B cell (primary cell): ENCODE results near the gene SORL1. TPM values are rescaled to one million over a fixed set of nuclear protein-coding genes. Genes with fewer than 3 reads are reported as not detected.

Experiments
- ATAC-seq: fragments of 200-7000 bp; cut with Tn5 transposase; one replicate; pipeline ENCODE4 v1.10.0; 2021; ENCODE audit warnings: low read depth, mild to moderate bottlenecking, moderate number of reproducible peaks, moderate library complexity
- CTCF ChIA-PET: fragments of 350-600 bp; sonication (Branson Sonifier 250); formaldehyde crosslinking; loops from one replicate; lab custom pipeline; 2021; ENCODE audit warnings: antibody characterized with exemption, inconsistent platforms; lab: Charles Lee
- POLR2A ChIA-PET: fragments of 350-600 bp; sonication (Branson Sonifier 250); formaldehyde crosslinking; loops from one replicate; lab custom pipeline; 2021; ENCODE audit warnings: antibody characterized with exemption; lab: Charles Lee
- DNase-seq: peaks from one replicate; pipeline ENCODE4 v3.0.0; 2013
- H2AFZ ChIP-seq: 2 replicates; pipeline ENCODE4 v1.6.1; 2012; ENCODE audit warnings: mild to moderate bottlenecking, low read depth, low read length; ENCODE audit not compliant: insufficient read depth, poor library complexity, severe bottlenecking
- H3K27ac ChIP-seq, 2 donors: 1 replicate in 1 of 2; 2 replicates in 1 of 2; pipeline ENCODE4 v1.5.1; 2012 to 2013; ENCODE audit warnings: low read length in 2 of 2, mild to moderate bottlenecking in 2 of 2, moderate library complexity in 1 of 2
- H3K27me3 ChIP-seq, 4 experiments: fragments of 200-600 bp in 1 of 4; sonication (generic) in 1 of 4; replicated peaks in 1 of 4; 1 replicate in 2 of 4; 2 replicates in 2 of 4; pipeline versions ENCODE4 v1.6.1 to v1.7.0; 2013 to 2016; ENCODE audit warnings: low read length in 3 of 4, mild to moderate bottlenecking in 2 of 4, mixed read lengths in 1 of 4, moderate library complexity in 1 of 4; ENCODE audit not compliant: insufficient read depth in 4 of 4, control insufficient read depth in 3 of 4; ENCODE audit errors: control extremely low read depth in 1 of 4
- H3K36me3 ChIP-seq, 2 experiments: replicated peaks in 1 of 2; 1 replicate in 1 of 2; 2 replicates in 1 of 2; pipeline versions ENCODE4 v1.6.1 to v1.7.1; 2013; ENCODE audit warnings: low read length in 1 of 2; ENCODE audit not compliant: insufficient read depth in 2 of 2, control insufficient read depth in 1 of 2; ENCODE audit errors: control extremely low read depth in 1 of 2, extremely low read depth in 1 of 2
- H3K4me1 ChIP-seq, 2 donors: fragments of 200-600 bp in 1 of 2; sonication (generic) in 1 of 2; 1 replicate in 1 of 2; 2 replicates in 1 of 2; pipeline versions ENCODE4 v1.5.1 to v1.6.1; 2013 to 2017; ENCODE audit warnings: low read length in 2 of 2; ENCODE audit not compliant: control insufficient read depth in 2 of 2, insufficient read depth in 2 of 2
- H3K4me2 ChIP-seq: replicated peaks from 2 replicates; pipeline ENCODE3; 2012; ENCODE audit warnings: mild to moderate bottlenecking, low read depth, low read length; ENCODE audit not compliant: poor library complexity, severe bottlenecking
- H3K4me3 ChIP-seq, 5 experiments: fragments of 200-600 bp in 1 of 5; sonication (generic) in 1 of 5; 1 replicate in 3 of 5; 2 replicates in 2 of 5; pipeline versions ENCODE4 v1.5.1 to v1.7.0; 2011 to 2016; ENCODE audit warnings: low read length in 4 of 5, mild to moderate bottlenecking in 4 of 5, low read depth in 2 of 5, control low read depth in 1 of 5, moderate library complexity in 1 of 5; ENCODE audit not compliant: insufficient read depth in 1 of 5; ENCODE audit errors: control extremely low read depth in 1 of 5, extremely low read depth in 1 of 5
- H3K79me2 ChIP-seq: fragments of 200-600 bp; sonication (generic); one replicate; pipeline ENCODE4 v1.6.0; 2016; ENCODE audit warnings: low read length; ENCODE audit not compliant: control insufficient read depth, insufficient read depth
- H3K9ac ChIP-seq: fragments of 200-600 bp; sonication (generic); 2 replicates; pipeline ENCODE4 v1.6.1; 2017; ENCODE audit warnings: mild to moderate bottlenecking, low read length, moderate library complexity
- H3K9me3 ChIP-seq, 3 donors: one replicate each; pipeline versions ENCODE4 v1.6.1 to v1.7.1; 2013; ENCODE audit warnings: low read length in 2 of 3; ENCODE audit not compliant: control insufficient read depth in 2 of 3, insufficient read depth in 1 of 3; ENCODE audit errors: control extremely low read depth in 1 of 3
- H4K20me1 ChIP-seq: 2 replicates; pipeline ENCODE4 v1.6.0; 2012; ENCODE audit warnings: mild to moderate bottlenecking, low read length; ENCODE audit not compliant: insufficient read depth, control insufficient read depth, poor library complexity, severe bottlenecking
- H3K27ac Mint-ChIP-seq: one replicate; pipeline ENCODE4 v1.8.0; 2021; ENCODE audit warnings: mixed read lengths
- H3K27me3 Mint-ChIP-seq: one replicate; pipeline ENCODE4 v1.8.0; 2021; ENCODE audit warnings: mixed read lengths
- H3K4me1 Mint-ChIP-seq: one replicate; pipeline ENCODE4 v1.8.0; 2021; ENCODE audit warnings: mixed read lengths
- H3K4me3 Mint-ChIP-seq: one replicate; pipeline ENCODE4 v1.8.0; 2021; ENCODE audit warnings: mixed read lengths
- H3K9me3 Mint-ChIP-seq: one replicate; pipeline ENCODE4 v1.8.0; 2022; ENCODE audit warnings: mixed read lengths; ENCODE audit not compliant: insufficient read depth
- CTCF ChIP-seq: fragments of 200-600 bp; IDR thresholded peaks from one replicate; pipeline ENCODE4 v1.8.0; 2022; ENCODE audit warnings: antibody characterized with exemption, mild to moderate bottlenecking
- EZH2 ChIP-seq: IDR thresholded peaks from 2 replicates; pipeline ENCODE4 v1.6.1; 2012; ENCODE audit warnings: borderline replicate concordance, low read depth, mild to moderate bottlenecking, moderate library complexity, low read length; ENCODE audit not compliant: insufficient read depth, poor library complexity, severe bottlenecking
- WGBS: methylation state at CpG from one replicate; pipeline ENCODE4 v1.1.5; 2013; ENCODE audit warnings: missing lambda C conversion rate; ENCODE audit not compliant: insufficient coverage; 5-methylcytosine and 5-hydroxymethylcytosine counted together
- intact Hi-C: fragments of 100-400 bp; cut with micrococcal nuclease; formaldehyde crosslinking; loops from one replicate; pipeline ENCODE4 v1.10.0; 2022
- polyA plus RNA-seq: library from polyadenylated mRNA; depleted of rRNA; stranded (reverse); fragments of >200 nt; gene quantifications from 2 replicates; pipeline ENCODE4 v1.2.3, GENCODE V29; 2012
- total RNA-seq, 2 donors: library from RNA; stranded (reverse); fragments of 120-200 nt in 1 of 2; gene quantifications; 1 replicate in 1 of 2; 2 replicates in 1 of 2; pipeline versions ENCODE4 v1.2.3 to v1.2.4, GENCODE V29; 2013 to 2022

Gene SORL1
- total and polyA plus RNA-seq, 2 donors (not counting 1 experiment from before 2014, with no cell fraction given), result 13.0 to 396 TPM

- intact Hi-C loops, result loop anchor here (1.0 to 5.0 kb wide), 2 partner anchors 8 to 37 kb away; no protein-coding TSS in a partner anchor
- no peak overlapping the region for H3K27ac ChIP-seq
- peaks cover 59 to 76% of the 10 kb centered on the region in 2 donors for H3K4me1 ChIP-seq
- no peaks in the 10 kb centered on the region for H3K27me3 ChIP-seq
- H3K4me3 ChIP-seq, result no peak overlapping the region
- H3K9ac ChIP-seq, result no peak overlapping the region
- ATAC-seq, result no peak
- H3K4me3 Mint-ChIP-seq, result peak overlapping the region; percentile 63
- CTCF ChIA-PET, result interaction anchor here (1.1 to 5.8 kb wide), 5 partner anchors 12 to 127 kb away, joined by 3 to 29 read pairs (median 6); partner anchors contain the start of genes SORL1 and SORL1-AS1
- H3K4me1 Mint-ChIP-seq, result peaks cover 89% of the 10 kb centered on the region
- DNase-seq, result no peak
- TF ChIP-seq EZH2, result no peak
- TF ChIP-seq CTCF, result no peak
- H3K36me3 ChIP-seq, result no peaks in the 10 kb centered on the region
- POLR2A ChIA-PET, result no interaction called here
- no peaks in the 10 kb centered on the region for H3K9me3 Mint-ChIP-seq
- peaks cover 64% of the 10 kb centered on the region for H3K79me2 ChIP-seq
- peak overlapping the region; percentile 62 for H3K27ac Mint-ChIP-seq
- peak overlapping the region; percentile 34 for H3K4me2 ChIP-seq
- H3K9me3 ChIP-seq, result no peaks in the 10 kb centered on the region
- H2AFZ ChIP-seq, result no peak overlapping the region
- 89% methylated on average over 5 of the region's 6 CpGs for WGBS
- no peaks in the 10 kb centered on the region for H3K27me3 Mint-ChIP-seq
- H4K20me1 ChIP-seq, result peaks cover 10% of the 10 kb centered on the region
These were observed 11.7 kb downstream of the SORL1 start for GRCh38 chr11:121463689-121464335.

- POLR2A ChIA-PET, result no interaction called here
- peak; percentile 31 for ATAC-seq
- 23% methylated on average over 7 of the region's 11 CpGs for WGBS
- TF ChIP-seq EZH2, result no peak
- no peak for TF ChIP-seq CTCF
- Mint-ChIP-seq H3K27ac (peak overlapping the region; percentile 62), H3K9me3 (no peaks in the 10 kb centered on the region), H3K4me3 (peak overlapping the region; percentile 63), H3K27me3 (no peaks in the 10 kb centered on the region), H3K4me1 (peaks cover 90% of the 10 kb centered on the region)
- peak; percentile 36 for DNase-seq
- Histone ChIP-seq H3K9me3 (no peaks in the 10 kb centered on the region), H3K4me2 (peak overlapping the region; percentile 34), H3K27me3 (no peaks in the 10 kb centered on the region), H3K79me2 (peaks cover 68% of the 10 kb centered on the region), H2AFZ (no peak overlapping the region), H3K4me1 (peaks cover 65 to 80% of the 10 kb centered on the region in 2 donors), H3K4me3 (no peak overlapping the region), H3K27ac (peak overlapping the region in 1 of 2 donors; percentile 8), H3K36me3 (no peaks in the 10 kb centered on the region), H3K9ac (no peak overlapping the region), H4K20me1 (peaks cover 13% of the 10 kb centered on the region)
- CTCF ChIA-PET, result interaction anchor here (0.6 to 5.8 kb wide), 5 partner anchors 13 to 143 kb away, joined by 3 to 29 read pairs (median 4); partner anchors contain the start of genes SORL1 and SORL1-AS1
- intact Hi-C loops, result loop anchor here (1.0 to 5.0 kb wide), 2 partner anchors 8 to 37 kb away; no protein-coding TSS in a partner anchor
These were observed 12.3 kb downstream of the SORL1 start for GRCh38 chr11:121464352-121464946.
